Measurements from ENCODE around the gene PTPRT. TPM values are rescaled to one million over a fixed set of nuclear protein-coding genes. Genes with fewer than 3 reads are reported as not detected.

The PTPRT gene
- total RNA-seq, 1 experiment from 2014 or later, result 0.13 TPM

DNA sequence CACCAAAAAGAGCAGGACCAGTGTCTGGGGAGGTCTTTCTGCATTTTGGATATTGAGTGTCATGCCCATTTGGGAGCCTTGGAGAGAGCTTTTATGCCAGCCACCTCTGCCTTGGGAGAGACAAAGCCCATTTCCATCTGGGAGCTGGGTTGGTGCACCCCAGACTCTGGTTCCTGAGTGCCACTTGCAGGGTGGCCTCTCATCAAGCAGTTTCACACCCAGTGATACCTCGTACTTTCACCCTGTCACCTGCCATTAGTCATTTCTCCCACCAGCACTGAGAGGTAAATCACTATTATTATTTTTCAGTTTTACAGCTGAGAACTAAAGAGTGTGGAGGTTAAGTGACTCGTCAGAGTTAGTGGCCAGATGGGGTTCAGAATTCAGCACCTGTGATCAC, 94.7 kb downstream of the PTPRT start:
- no peak overlapping the region for H3K56ac ChIP-seq (ENCODE audit: insufficient read length, low read depth, low read length)
- H3K4me2 ChIP-seq (ENCODE audit: insufficient read depth, insufficient read length, low read length), result no peak overlapping the region
- Mint-ChIP-seq H3K4me3 (no peak overlapping the region), H3K9me3 (peaks cover 20 to 22% of the 10 kb centered on the region in 2 experiments), H3K36me3 (ENCODE audit: insufficient read depth in 1 of 3, low read depth in 3 of 3) (peaks cover 2 to 13% (median 2%) of the 10 kb centered on the region in 3 experiments; a peak in 5 of 7 replicates), H3K27me3 (ENCODE audit: low read depth) (peaks cover 14% of the 10 kb centered on the region), H3K27ac (no peak overlapping the region; a peak in 1 of 7 replicates), H3K4me1 (peaks cover 2 to 13% of the 10 kb centered on the region in 2 experiments; a peak in 3 of 4 replicates)
- no peak overlapping the region for H3T11ph ChIP-seq (ENCODE audit: low read length)
- no peaks in the 10 kb centered on the region for H3K79me1 ChIP-seq (ENCODE audit: insufficient read depth, low read depth, low read length, poor library complexity, severe bottlenecking)
- H3K23me2 ChIP-seq (ENCODE audit: insufficient read length, low read depth, low read length, poor library complexity, severe bottlenecking), result no peaks in the 10 kb centered on the region
- no peaks in the 10 kb centered on the region for H3K79me2 ChIP-seq (ENCODE audit: insufficient read depth, low read length)
- H4K91ac ChIP-seq (ENCODE audit: insufficient read length, low read depth, low read length), result no peak overlapping the region
- no peak overlapping the region for H3K18ac ChIP-seq (ENCODE audit: insufficient read length, low read depth, low read length)
- no peak overlapping the region for H2BK120ac ChIP-seq (ENCODE audit: low read depth, low read length, poor library complexity, severe bottlenecking)
- no peak overlapping the region for H2BK12ac ChIP-seq (ENCODE audit: insufficient read length, low read depth, low read length)
- DNase-seq, result no peak
- H2BK15ac ChIP-seq (ENCODE audit: low read depth, low read length), result no peak overlapping the region
- H2BK20ac ChIP-seq (ENCODE audit: low read depth, low read length, poor library complexity, severe bottlenecking), result no peak overlapping the region
- no peak overlapping the region for H3K27ac ChIP-seq (ENCODE audit: insufficient read length, low read depth, low read length)
- H3K9ac ChIP-seq (ENCODE audit: extremely low read depth, insufficient read length, low read length), result no peak overlapping the region
- no CpG with 5 or more reads among the region's 2 CpGs for WGBS (ENCODE audit: extremely low coverage, insufficient read length, low lambda C conversion rate)
- no peaks in the 10 kb centered on the region for H3K4me1 ChIP-seq (ENCODE audit: insufficient read depth, low read length)
- H3K9me3 ChIP-seq (ENCODE audit: control insufficient read depth, low read depth, low read length), result no peaks in the 10 kb centered on the region
- no peaks in the 10 kb centered on the region for H3K27me3 ChIP-seq (ENCODE audit: insufficient read depth, low read length)
- no peak overlapping the region for H3K4ac ChIP-seq (ENCODE audit: low read depth, low read length)
- TF ChIP-seq, protein P1, sequence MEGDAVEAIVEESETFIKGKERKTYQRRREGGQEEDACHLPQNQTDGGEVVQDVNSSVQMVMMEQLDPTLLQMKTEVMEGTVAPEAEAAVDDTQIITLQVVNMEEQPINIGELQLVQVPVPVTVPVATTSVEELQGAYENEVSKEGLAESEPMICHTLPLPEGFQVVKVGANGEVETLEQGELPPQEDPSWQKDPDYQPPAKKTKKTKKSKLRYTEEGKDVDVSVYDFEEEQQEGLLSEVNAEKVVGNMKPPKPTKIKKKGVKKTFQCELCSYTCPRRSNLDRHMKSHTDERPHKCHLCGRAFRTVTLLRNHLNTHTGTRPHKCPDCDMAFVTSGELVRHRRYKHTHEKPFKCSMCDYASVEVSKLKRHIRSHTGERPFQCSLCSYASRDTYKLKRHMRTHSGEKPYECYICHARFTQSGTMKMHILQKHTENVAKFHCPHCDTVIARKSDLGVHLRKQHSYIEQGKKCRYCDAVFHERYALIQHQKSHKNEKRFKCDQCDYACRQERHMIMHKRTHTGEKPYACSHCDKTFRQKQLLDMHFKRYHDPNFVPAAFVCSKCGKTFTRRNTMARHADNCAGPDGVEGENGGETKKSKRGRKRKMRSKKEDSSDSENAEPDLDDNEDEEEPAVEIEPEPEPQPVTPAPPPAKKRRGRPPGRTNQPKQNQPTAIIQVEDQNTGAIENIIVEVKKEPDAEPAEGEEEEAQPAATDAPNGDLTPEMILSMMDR (conservative IDR thresholded peaks at IDR 0.05), result no peak
- H4K20me1 ChIP-seq (ENCODE audit: control insufficient read depth, insufficient read depth, insufficient read length), result no peaks in the 10 kb centered on the region
- H2BK5ac ChIP-seq (ENCODE audit: insufficient read length, low read length), result no peak overlapping the region
- no peak overlapping the region for H3K23ac ChIP-seq (ENCODE audit: insufficient read length, low read depth, low read length)
- H4K5ac ChIP-seq (ENCODE audit: insufficient read length, low read depth, low read length), result no peak overlapping the region
- H3K14ac ChIP-seq (ENCODE audit: insufficient read depth, low read length), result no peak overlapping the region
- H4K8ac ChIP-seq (replicated peaks; ENCODE audit: insufficient read length, low read depth, low read length), result no peak overlapping the region
- no peak overlapping the region for H2AK5ac ChIP-seq (ENCODE audit: insufficient read length, low read length)
- H2AFZ ChIP-seq (ENCODE audit: low read length), result no peak overlapping the region
